ENCODE results near the gene NANOG. TPM values are rescaled to one million over a fixed set of nuclear protein-coding genes. Genes with fewer than 3 reads are reported as not detected.
"Not testable (repeated sequence)": the region's sequence is repeated elsewhere in the genome, so short reads cannot be mapped to it uniquely, and the experiment has no call there.

Gene NANOG
- total and polyA plus RNA-seq, 2 of the 8 experiments (the other 6 are each of a cell fraction or from before 2014, with no cell fraction given), result 53.7 to 231 TPM

DNA sequence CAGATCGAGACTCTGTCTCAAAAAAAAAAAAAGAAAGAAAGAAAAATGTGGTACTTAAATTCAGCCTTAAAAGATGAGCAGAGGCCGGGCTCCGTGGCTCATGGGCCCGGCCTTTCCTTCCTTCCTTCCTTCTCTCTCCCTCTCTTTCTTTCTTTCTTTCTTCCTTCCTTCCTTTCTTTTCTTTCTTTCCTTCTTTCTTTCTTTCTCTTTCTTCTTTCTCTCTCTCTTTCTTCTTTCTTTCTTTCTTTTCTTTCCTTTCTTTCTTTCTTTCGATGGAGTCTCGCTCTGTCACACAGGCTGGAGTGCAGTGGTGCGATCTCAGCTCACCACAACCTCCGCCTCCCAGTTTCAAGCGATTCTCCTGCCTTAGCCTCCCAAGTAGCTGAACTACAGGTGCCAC, 5.8 kb upstream of the NANOG start:
- H3K4me3 ChIP-seq (ENCODE audit: extremely low read depth in 1 of 4, insufficient read depth in 2 of 4, low read depth in 3 of 4, low read length in 4 of 4); H3K23ac ChIP-seq (ENCODE audit: insufficient read length); H3K9me3 ChIP-seq (ENCODE audit: insufficient read depth in 2 of 2, low read depth in 1 of 2, low read length in 1 of 2); H3K23me2 ChIP-seq (ENCODE audit: low read depth, low read length); H2BK15ac ChIP-seq (ENCODE audit: low read length); H3K9ac ChIP-seq (replicated peaks in 1 of 4; ENCODE audit: extremely low read depth in 1 of 4, low read depth in 3 of 4, low read length in 3 of 4); H3K4me2 ChIP-seq (ENCODE audit: insufficient read depth in 1 of 2, low read depth in 2 of 2, low read length in 2 of 2); H2AFZ ChIP-seq (ENCODE audit: low read length); H3K79me1 ChIP-seq (ENCODE audit: low read depth, low read length); H2BK5ac ChIP-seq (ENCODE audit: low read depth, low read length); H3K79me2 ChIP-seq (ENCODE audit: control insufficient read depth in 1 of 2, insufficient read depth in 2 of 2, low read length in 2 of 2); H4K20me1 ChIP-seq (replicated peaks in 1 of 2; ENCODE audit: control insufficient read depth in 1 of 2, insufficient read depth in 2 of 2, low read length in 2 of 2); DNase-seq (ENCODE audit: low read depth in 1 of 2, low spot score in 2 of 2); H3K4ac ChIP-seq (replicated peaks; ENCODE audit: insufficient read length, low read depth, low read length); H2AK5ac ChIP-seq (ENCODE audit: low read depth, low read length); FAIRE-seq; H3K56ac ChIP-seq (replicated peaks; ENCODE audit: insufficient read length, low read depth, low read length); POLR2A ChIA-PET (ENCODE audit: partially characterized antibody); H3K36me3 ChIP-seq (ENCODE audit: control insufficient read depth in 2 of 4, insufficient read depth in 4 of 4, low read length in 3 of 4); H3K18ac ChIP-seq (ENCODE audit: extremely low read depth, low read length); H4K91ac ChIP-seq (replicated peaks; ENCODE audit: insufficient read length, low read length); H4K5ac ChIP-seq (ENCODE audit: insufficient read length, low read depth, low read length); H3K27ac ChIP-seq (ENCODE audit: low read depth, low read length); H3K14ac ChIP-seq (ENCODE audit: insufficient read length); H2BK20ac ChIP-seq (ENCODE audit: low read length); H2BK120ac ChIP-seq (replicated peaks; ENCODE audit: low read depth, low read length); H4K8ac ChIP-seq (ENCODE audit: extremely low read depth, insufficient read depth, low read length); H3K27me3 ChIP-seq (replicated peaks in 1 of 4; ENCODE audit: control insufficient read depth in 3 of 4, extremely low read depth in 1 of 4, insufficient read depth in 3 of 4, low read length in 3 of 4): not testable (repeated sequence)
- CTCF ChIA-PET (ENCODE audit: partially characterized antibody), result interaction anchor here (0.7 to 0.9 kb wide), 2 partner anchors 21 to 67 kb away, joined by 3 read pairs; no protein-coding TSS in a partner anchor
- WGBS, 2 experiments (ENCODE audit: extremely low coverage in 1 of 2, insufficient coverage in 1 of 2, insufficient read length in 1 of 2, insufficient replicate concordance in 2 of 2, low coverage in 1 of 2, low lambda C conversion rate in 2 of 2, missing lambda C conversion rate in 1 of 2), result 94% methylated on average over 8 of the region's 9 CpGs; no CpG with 5 or more reads in 1 of the 2 experiments
- H3K4me1 ChIP-seq (replicated peaks in 1 of 4; ENCODE audit: control insufficient read depth in 3 of 4, insufficient read depth in 4 of 4, low read length in 3 of 4), result peaks cover 8 to 15% (median 12%) of the 10 kb centered on the region in 4 experiments
- 0 out of 2 replicates have a peak overlapping the region, but pooled peaks have one; percentile 60 for H2BK12ac ChIP-seq (ENCODE audit: low read depth, low read length)

All from H1 (cell line).